ENCODE data around the gene CCL27.
A peak's percentile ranks its signal among the peaks of the same experiment; 100 is the strongest.

GRCh38 chr9:34675048-34675714 is 12.7 kb upstream of the CCL27 start:
- TF ChIP-seq, protein P1, sequence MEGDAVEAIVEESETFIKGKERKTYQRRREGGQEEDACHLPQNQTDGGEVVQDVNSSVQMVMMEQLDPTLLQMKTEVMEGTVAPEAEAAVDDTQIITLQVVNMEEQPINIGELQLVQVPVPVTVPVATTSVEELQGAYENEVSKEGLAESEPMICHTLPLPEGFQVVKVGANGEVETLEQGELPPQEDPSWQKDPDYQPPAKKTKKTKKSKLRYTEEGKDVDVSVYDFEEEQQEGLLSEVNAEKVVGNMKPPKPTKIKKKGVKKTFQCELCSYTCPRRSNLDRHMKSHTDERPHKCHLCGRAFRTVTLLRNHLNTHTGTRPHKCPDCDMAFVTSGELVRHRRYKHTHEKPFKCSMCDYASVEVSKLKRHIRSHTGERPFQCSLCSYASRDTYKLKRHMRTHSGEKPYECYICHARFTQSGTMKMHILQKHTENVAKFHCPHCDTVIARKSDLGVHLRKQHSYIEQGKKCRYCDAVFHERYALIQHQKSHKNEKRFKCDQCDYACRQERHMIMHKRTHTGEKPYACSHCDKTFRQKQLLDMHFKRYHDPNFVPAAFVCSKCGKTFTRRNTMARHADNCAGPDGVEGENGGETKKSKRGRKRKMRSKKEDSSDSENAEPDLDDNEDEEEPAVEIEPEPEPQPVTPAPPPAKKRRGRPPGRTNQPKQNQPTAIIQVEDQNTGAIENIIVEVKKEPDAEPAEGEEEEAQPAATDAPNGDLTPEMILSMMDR (conservative IDR thresholded peaks at IDR 0.05; ENCODE audit: low read length), result peak; percentile 97
- TF ChIP-seq EZH2phosphoT487 (IDR thresholded peaks at IDR 0.05; ENCODE audit: borderline replicate concordance), result no peak
